HG03520 (cell line): Measurements from ENCODE around the gene B3GALT5.

ENCODE experiments used
- ATAC-seq: cut with Tn5 transposase; IDR thresholded peaks from one replicate; pipeline ENCODE4 v1.9.1; 2021; ENCODE audit warnings: mild to moderate bottlenecking, moderate library complexity; ENCODE audit not compliant: unreplicated experiment

Gene B3GALT5

GRCh38 chr21:39663742-39664492 is 51.2 kb downstream of the B3GALT5 start:
- ATAC-seq: no peak

- no peak for ATAC-seq
These were observed 51.8 kb downstream of the B3GALT5 start for GRCh38 chr21:39664586-39664985.

- no peak for ATAC-seq
These were observed 53.3 kb downstream of the B3GALT5 start for GRCh38 chr21:39666026-39666425.

GRCh38 chr21:39666681-39667315 is 54.1 kb downstream of the B3GALT5 start:
- ATAC-seq: no peak

GRCh38 chr21:39667353-39667891 is 54.7 kb downstream of the B3GALT5 start:
- ATAC-seq: no peak

- ATAC-seq: no peak
These were observed 55.6 kb downstream of the B3GALT5 start for GRCh38 chr21:39668369-39668768.

GRCh38 chr21:39669485-39669884 is 56.7 kb downstream of the B3GALT5 start:
- no peak for ATAC-seq

- no peak for ATAC-seq
These were observed 57.4 kb downstream of the B3GALT5 start for GRCh38 chr21:39669976-39670661.

GRCh38 chr21:39670701-39671100 is 58.0 kb downstream of the B3GALT5 start:
- ATAC-seq: no peak

- no peak for ATAC-seq
These were observed 59.2 kb downstream of the B3GALT5 start for GRCh38 chr21:39671986-39672385.

- ATAC-seq: no peak
These were observed 60.4 kb downstream of the B3GALT5 start for GRCh38 chr21:39673163-39673562.

GRCh38 chr21:39673736-39674135 is 61.0 kb downstream of the B3GALT5 start:
- no peak for ATAC-seq

- no peak for ATAC-seq
These were observed 62.1 kb downstream of the B3GALT5 start for GRCh38 chr21:39674801-39675200.

GRCh38 chr21:39675590-39675989 is 62.9 kb downstream of the B3GALT5 start:
- ATAC-seq: no peak

- ATAC-seq: no peak
These were observed 63.4 kb downstream of the B3GALT5 start for GRCh38 chr21:39675993-39676661.

- no peak for ATAC-seq
These were observed 67.5 kb downstream of the B3GALT5 start for GRCh38 chr21:39680216-39680615.

GRCh38 chr21:39681257-39681656 is 68.5 kb downstream of the B3GALT5 start:
- ATAC-seq: no peak

GRCh38 chr21:39681845-39682244 is 69.1 kb downstream of the B3GALT5 start:
- no peak for ATAC-seq

GRCh38 chr21:39685236-39685635 is 72.5 kb downstream of the B3GALT5 start:
- ATAC-seq: no peak

GRCh38 chr21:39685991-39686390 is 73.3 kb downstream of the B3GALT5 start:
- ATAC-seq: no peak
